Measurements from ENCODE around the gene MAPK11. TPM values are rescaled to one million over a fixed set of nuclear protein-coding genes. Genes with fewer than 3 reads are reported as not detected.

MAPK11 gene
- total and polyA plus RNA-seq, 10 of the 15 experiments (the other 5 are each of a cell fraction or from before 2014, with no cell fraction given): 0.05 to 12.8 (median 3.7) TPM

DNA sequence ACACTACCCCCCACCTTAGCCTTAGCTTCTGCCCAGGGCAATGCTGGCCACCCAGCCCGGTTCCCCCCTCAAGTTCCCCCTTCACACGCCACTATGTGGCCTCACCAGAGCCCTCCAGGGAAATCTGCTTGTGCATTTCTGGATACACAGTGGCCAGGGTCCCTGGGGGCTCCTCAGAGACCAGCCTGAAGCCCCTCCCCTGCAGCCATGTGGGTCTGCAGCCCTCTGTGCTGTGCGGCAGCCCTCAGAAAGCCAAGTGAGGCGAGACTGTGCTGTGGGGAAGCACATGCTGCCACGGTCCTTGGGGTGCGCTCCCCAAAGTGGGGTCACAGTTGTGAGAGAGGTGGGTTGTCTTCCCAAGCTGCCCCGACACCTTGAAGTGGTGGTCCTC lies 39.4 kb upstream of the MAPK11 start:
- no TSS peak for BruUV-seq (replicated peaks)
- 61% methylated on average over 7 of the region's 7 CpGs for WGBS (ENCODE audit: insufficient coverage, insufficient replicate concordance, low lambda C conversion rate, missing lambda C conversion rate)
- H3K4me1 ChIP-seq (ENCODE audit: control insufficient read depth, insufficient read depth, low read length): peaks cover 27% of the 10 kb centered on the region
- no peaks in the 10 kb centered on the region for H3K27me3 ChIP-seq (replicated peaks in 1 of 2; ENCODE audit: control insufficient read depth in 2 of 2, insufficient read depth in 2 of 2, low read length in 1 of 2)
- ChIA-PET POLR2A (interaction anchor here (0.7 kb wide), 1 partner anchor 58 kb away, joined by 3 read pairs; the partner anchor contains the start of gene HDAC10), SMC1A (ENCODE audit: uncharacterized antibody, unreplicated experiment) (no interaction called here), RAD21 (ENCODE audit: unreplicated experiment) (no interaction called here), CTCF (interaction anchor here (0.6 kb wide), 1 partner anchor 16 kb away, joined by 3 read pairs; no protein-coding TSS in a partner anchor)
- H3K79me2 ChIP-seq (ENCODE audit: control insufficient read depth, insufficient read depth, low read length): peaks cover 40% of the 10 kb centered on the region
- no peak overlapping the region for H3K27ac ChIP-seq (ENCODE audit: control insufficient read depth, insufficient read depth)
- H3K36me3 ChIP-seq (ENCODE audit: control insufficient read depth in 2 of 2, insufficient read depth in 2 of 2, low read length in 1 of 2): no peaks in the 10 kb centered on the region
- DNase-seq (ENCODE audit: low read depth, low spot score): no peak
- no peaks in the 10 kb centered on the region for H4K20me1 ChIP-seq (ENCODE audit: control insufficient read depth, insufficient read depth)
- no peak for TF ChIP-seq EP300 (IDR thresholded peaks at IDR 0.05; ENCODE audit: borderline replicate concordance in 1 of 2, control insufficient read depth in 1 of 2, low read depth in 2 of 2, low read length in 2 of 2)
- no peak for TF ChIP-seq TCF7 (IDR thresholded peaks at IDR 0.05; ENCODE audit: borderline replicate concordance)
- no peak for TF ChIP-seq YY1 (IDR thresholded peaks at IDR 0.05; ENCODE audit: low read depth, low read length)
- TF ChIP-seq, protein P1, sequence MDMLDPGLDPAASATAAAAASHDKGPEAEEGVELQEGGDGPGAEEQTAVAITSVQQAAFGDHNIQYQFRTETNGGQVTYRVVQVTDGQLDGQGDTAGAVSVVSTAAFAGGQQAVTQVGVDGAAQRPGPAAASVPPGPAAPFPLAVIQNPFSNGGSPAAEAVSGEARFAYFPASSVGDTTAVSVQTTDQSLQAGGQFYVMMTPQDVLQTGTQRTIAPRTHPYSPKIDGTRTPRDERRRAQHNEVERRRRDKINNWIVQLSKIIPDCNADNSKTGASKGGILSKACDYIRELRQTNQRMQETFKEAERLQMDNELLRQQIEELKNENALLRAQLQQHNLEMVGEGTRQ (IDR thresholded peaks at IDR 0.05; ENCODE audit: borderline replicate concordance, low read depth, low read length): no peak
- TF ChIP-seq MYC (IDR thresholded peaks at IDR 0.05; ENCODE audit: insufficient read depth, insufficient read length, insufficient replicate concordance, low read length, severe bottlenecking): no peak
- no peak for TF ChIP-seq RB1 (IDR thresholded peaks at IDR 0.05; ENCODE audit: borderline replicate concordance)
- TF ChIP-seq POLR2A (IDR thresholded peaks at IDR 0.05; ENCODE audit: low read depth, low read length): 0 out of 2 replicates have a peak, but pooled peaks have one; percentile 22
- TF ChIP-seq NBN (IDR thresholded peaks at IDR 0.05): no peak
- no peak for TF ChIP-seq CBX5 (IDR thresholded peaks at IDR 0.05; ENCODE audit: low read depth)
- H3K4me3 ChIP-seq: no peak overlapping the region
- no peak overlapping the region for H3K4me2 ChIP-seq (ENCODE audit: control insufficient read depth, insufficient read depth)
- H2AFZ ChIP-seq (ENCODE audit: control insufficient read depth, low read depth, low read length): no peak overlapping the region
- ATAC-seq: no peak
- intact Hi-C loops (cut with micrococcal nuclease; ENCODE audit: unreplicated experiment): no loop called here
- no peak overlapping the region for H3K9ac ChIP-seq (ENCODE audit: control insufficient read depth, insufficient read depth, low read length)
- H3K9me3 ChIP-seq (replicated peaks; ENCODE audit: control insufficient read depth, insufficient read depth, low read length): no peaks in the 10 kb centered on the region
- in situ Hi-C loops (cut with MboI): no loop called here
- no peak for FAIRE-seq

Data from GM12878 (cell line).